ENCODE measurements around the gene HSD17B7.

- no peak for TF ChIP-seq CTCF (IDR thresholded peaks at IDR 0.05)
- TF ChIP-seq POLR2A (IDR thresholded peaks at IDR 0.05) = no peak
- TF ChIP-seq EP300 (IDR thresholded peaks at IDR 0.05) = no peak
These were observed 65.8 kb downstream of the HSD17B7 start for GRCh38 chr1:162856260-162856659.

Data from upper lobe of left lung (tissue), 4 donors.